H1 (cell line): ENCODE data around the gene ARMH4. TPM values are rescaled to one million over a fixed set of nuclear protein-coding genes. Genes with fewer than 3 reads are reported as not detected.

Source experiments
- CEBPB ChIP-seq: IDR thresholded peaks from 2 replicates; pipeline ENCODE4 v1.6.1; 2012; ENCODE audit warnings: low read depth, low read length
- EP300 ChIP-seq, 2 experiments: IDR thresholded peaks; 1 replicate in 1 of 2; 2 replicates in 1 of 2; pipeline ENCODE4 v1.6.1; 2011 to 2012; ENCODE audit warnings: low read depth in 2 of 2, low read length in 2 of 2, mild to moderate bottlenecking in 2 of 2, borderline replicate concordance in 1 of 2, inconsistent platforms in 1 of 2, moderate library complexity in 1 of 2
- NANOG ChIP-seq: IDR thresholded peaks from 2 replicates; pipeline ENCODE4 v1.6.1; 2011; ENCODE audit warnings: low read length, low read depth, mild to moderate bottlenecking, inconsistent platforms; ENCODE audit not compliant: insufficient read depth, poor library complexity, severe bottlenecking
- POLR2AphosphoS5 ChIP-seq: IDR thresholded peaks from 2 replicates; pipeline ENCODE4 v1.6.1; 2011; ENCODE audit warnings: low read depth, low read length
- RAD21 ChIP-seq, 2 experiments: IDR thresholded peaks in 1 of 2; conservative IDR thresholded peaks in 1 of 2; 2 replicates each; pipeline ENCODE4 v1.6.1; 2011; ENCODE audit warnings: low read depth in 2 of 2, low read length in 2 of 2, improper control_type of control experiment in 1 of 2, inconsistent platforms in 1 of 2, mild to moderate bottlenecking in 1 of 2, moderate library complexity in 1 of 2
- RXRA ChIP-seq: IDR thresholded peaks from 2 replicates; pipeline ENCODE4 v1.6.1; 2011; ENCODE audit warnings: low read depth, mild to moderate bottlenecking, low read length, moderate library complexity; ENCODE audit not compliant: insufficient read depth
- TAF7 ChIP-seq: optimal IDR thresholded peaks from 2 replicates; pipeline ENCODE3; 2011; ENCODE audit warnings: low read depth, mild to moderate bottlenecking, inconsistent platforms, low read length, moderate library complexity, borderline replicate concordance
- polyA plus RNA-seq, 7 experiments: library from polyadenylated mRNA; depleted of rRNA in 3 of 7; stranded (reverse) in 5 of 7; unstranded in 2 of 7; fragments of >200 nt in 5 of 7; fragments of 200-250 nt in 2 of 7; gene quantifications; 1 replicate in 5 of 7; 2 replicates in 1 of 7; 4 replicates in 1 of 7; pipeline versions ENCODE4 v1.2.1 to v1.2.3, GENCODE V29; 2011 to 2013; ENCODE audit warnings: missing spikeins in 2 of 7, mixed read lengths in 2 of 7
- total RNA-seq: library from RNA; stranded (reverse); fragmentation: NEBNext Ultra II Directional; extraction: Animal tissue kit (Norgen Biotek cat#: 25700); gene quantifications from 2 replicates; pipeline ENCODE4 v1.2.1, GENCODE V29; 2021

The ARMH4 gene
- total and polyA plus RNA-seq, 2 of the 8 experiments (the other 6 are each of a cell fraction or from before 2014, with no cell fraction given), result 7.1 to 25.4 TPM

GRCh38 chr14:58166005-58166983, 14.3 kb upstream of the ARMH4 start (continued):
- TF ChIP-seq EP300 (IDR thresholded peaks at IDR 0.05; ENCODE audit: borderline replicate concordance in 1 of 2, low read depth in 2 of 2, low read length in 2 of 2) (no peak), RXRA (no peak), CEBPB (no peak), POLR2AphosphoS5 (no peak), NANOG (no peak), RAD21 (IDR thresholded peaks at IDR 0.05 in 1 of 2, conservative IDR thresholded peaks at IDR 0.05 in 1 of 2; ENCODE audit: low read depth in 2 of 2, low read length in 2 of 2) (peak; percentile 84 to 85), TAF7 (no peak)
- TF ChIP-seq, all 59 proteins: peak for 4
